Trophoblast cell (in vitro differentiated cells and primary cell): ENCODE results near the gene TMEM242.

ENCODE experiments used
- DNase-seq, 2 donors: peaks; one replicate each; pipeline ENCODE4 v3.0.0-alpha.2; 2016
- H2AFZ ChIP-seq: 2 replicates; pipeline ENCODE4 v1.6.1; 2013; ENCODE audit warnings: low read length, moderate library complexity, mild to moderate bottlenecking; ENCODE audit not compliant: insufficient read depth, poor library complexity
- H2AK5ac ChIP-seq: 2 replicates; pipeline ENCODE4 v1.6.1; 2013; ENCODE audit warnings: mild to moderate bottlenecking, low read length
- H2BK120ac ChIP-seq: 2 replicates; pipeline ENCODE4 v1.6.1; 2013; ENCODE audit warnings: low read length, mild to moderate bottlenecking, moderate library complexity; ENCODE audit not compliant: insufficient read depth, poor library complexity
- H2BK12ac ChIP-seq: 2 replicates; pipeline ENCODE4 v1.6.1; 2013; ENCODE audit warnings: mild to moderate bottlenecking, low read length, moderate library complexity
- H2BK5ac ChIP-seq: 2 replicates; pipeline ENCODE4 v1.6.1; 2013; ENCODE audit warnings: low read length, low read depth, moderate library complexity, mild to moderate bottlenecking; ENCODE audit not compliant: poor library complexity
- H3K14ac ChIP-seq: 2 replicates; pipeline ENCODE4 v1.6.1; 2013; ENCODE audit warnings: mild to moderate bottlenecking, low read length
- H3K18ac ChIP-seq: 2 replicates; pipeline ENCODE4 v1.6.1; 2013; ENCODE audit warnings: mild to moderate bottlenecking, low read length
- H3K23ac ChIP-seq: 2 replicates; pipeline ENCODE4 v1.6.1; 2013; ENCODE audit warnings: low read length
- H3K27ac ChIP-seq: 2 replicates; pipeline ENCODE4 v1.5.1; 2013; ENCODE audit warnings: low read depth, mild to moderate bottlenecking, inconsistent platforms, low read length, moderate library complexity
- H3K27me3 ChIP-seq: 2 replicates; pipeline ENCODE4 v1.6.1; 2013; ENCODE audit warnings: inconsistent platforms, mild to moderate bottlenecking, low read length, moderate library complexity; ENCODE audit not compliant: insufficient read depth
- H3K36me3 ChIP-seq, 2 experiments: 1 replicate in 1 of 2; 2 replicates in 1 of 2; pipeline ENCODE4 v1.6.1; 2013; ENCODE audit warnings: low read length in 2 of 2, mild to moderate bottlenecking in 2 of 2, moderate library complexity in 1 of 2; ENCODE audit not compliant: insufficient read depth in 2 of 2, control insufficient read depth in 1 of 2
- H3K4ac ChIP-seq: 2 replicates; pipeline ENCODE4 v1.6.1; 2013; ENCODE audit warnings: low read depth, mild to moderate bottlenecking, low read length, moderate library complexity
- H3K4me1 ChIP-seq, 2 experiments: 1 replicate in 1 of 2; 2 replicates in 1 of 2; pipeline ENCODE4 v1.6.1; 2013; ENCODE audit warnings: low read length in 2 of 2, mild to moderate bottlenecking in 2 of 2, moderate library complexity in 1 of 2; ENCODE audit not compliant: insufficient read depth in 2 of 2, control insufficient read depth in 1 of 2
- H3K4me2 ChIP-seq: 2 replicates; pipeline ENCODE4 v1.6.1; 2013; ENCODE audit warnings: inconsistent platforms, mild to moderate bottlenecking, low read length, moderate library complexity
- H3K4me3 ChIP-seq: 2 replicates; pipeline ENCODE4 v1.5.1; 2013; ENCODE audit warnings: mild to moderate bottlenecking, low read depth, low read length, inconsistent platforms
- H3K79me1 ChIP-seq: one replicate; pipeline ENCODE4 v1.6.1; 2013; ENCODE audit warnings: low read length
- H3K79me2 ChIP-seq: 2 replicates; pipeline ENCODE4 v1.6.1; 2013; ENCODE audit warnings: low read length, mild to moderate bottlenecking; ENCODE audit not compliant: control insufficient read depth, insufficient read depth, poor library complexity
- H3K9ac ChIP-seq: 2 replicates; pipeline ENCODE4 v1.6.1; 2013; ENCODE audit warnings: mild to moderate bottlenecking, low read length
- H3K9me3 ChIP-seq: 2 replicates; pipeline ENCODE4 v1.6.1; 2013; ENCODE audit warnings: low read depth, mild to moderate bottlenecking, control low read depth, inconsistent platforms, low read length; ENCODE audit not compliant: insufficient read depth
- H4K12ac ChIP-seq: 2 replicates; pipeline ENCODE4 v1.6.1; 2013; ENCODE audit warnings: low read depth, mild to moderate bottlenecking, low read length, moderate library complexity
- H4K8ac ChIP-seq: 2 replicates; pipeline ENCODE4 v1.6.1; 2013; ENCODE audit warnings: low read depth, mild to moderate bottlenecking, low read length, moderate library complexity
- H4K91ac ChIP-seq: one replicate; pipeline ENCODE4 v1.6.1; 2013; ENCODE audit warnings: low read depth, mild to moderate bottlenecking, low read length, moderate library complexity
- WGBS: extraction: QIAGEN DNeasy Blood & Tissue Kit; methylation state at CpG from one replicate; pipeline ENCODE4 v1.1.7; 2013; ENCODE audit warnings: missing lambda C conversion rate; ENCODE audit not compliant: insufficient read length, insufficient coverage; ENCODE audit errors: extremely low coverage; 5-methylcytosine and 5-hydroxymethylcytosine counted together

TMEM242 gene

GRCh38 chr6:157269261-157269794 is 54.0 kb downstream of the TMEM242 start:
- Histone ChIP-seq H3K36me3 (no peaks in the 10 kb centered on the region), H3K4ac (no peak overlapping the region), H3K18ac (no peak overlapping the region), H3K23ac (no peak overlapping the region), H3K4me3 (no peak overlapping the region), H3K4me1 (peaks cover 4 to 13% of the 10 kb centered on the region in 2 experiments), H2AK5ac (no peak overlapping the region), H2BK5ac (no peak overlapping the region), H3K27me3 (no peaks in the 10 kb centered on the region), H2AFZ (peak overlapping the region; percentile 23), H3K9ac (no peak overlapping the region), H4K91ac (no peak overlapping the region), H3K27ac (no peak overlapping the region), H3K9me3 (peaks cover 3% of the 10 kb centered on the region), H3K4me2 (no peak overlapping the region), H3K79me2 (peaks cover under 1% of the 10 kb centered on the region), H2BK120ac (no peak overlapping the region), H4K12ac (no peak overlapping the region), H3K14ac (peak overlapping the region; percentile 49), H3K79me1 (peaks cover 4% of the 10 kb centered on the region), H2BK12ac (no peak overlapping the region), H4K8ac (peak overlapping the region; percentile 34)
- no CpG with 5 or more reads among the region's 16 CpGs for WGBS
- DNase-seq = peak in 1 of 2 donors; percentile 2

GRCh38 chr6:157268835-157269234 is 54.5 kb downstream of the TMEM242 start:
- H3K23ac ChIP-seq = no peak overlapping the region

GRCh38 chr6:157268396-157268795 is 54.9 kb downstream of the TMEM242 start:
- H2BK120ac ChIP-seq = no peak overlapping the region
- H3K27ac ChIP-seq = no peak overlapping the region
- H3K4me2 ChIP-seq = no peak overlapping the region
- H4K8ac ChIP-seq = no peak overlapping the region
- no peak overlapping the region for H2BK5ac ChIP-seq
- no peak overlapping the region for H2AK5ac ChIP-seq
- peaks cover 3% of the 10 kb centered on the region for H3K9me3 ChIP-seq
- no peaks in the 10 kb centered on the region for H3K79me2 ChIP-seq
- H3K4me3 ChIP-seq = no peak overlapping the region
- peaks cover 4 to 9% of the 10 kb centered on the region in 2 experiments for H3K4me1 ChIP-seq
- H3K18ac ChIP-seq = no peak overlapping the region
- H4K12ac ChIP-seq = no peak overlapping the region
- H3K9ac ChIP-seq = no peak overlapping the region
- no peak overlapping the region for H3K14ac ChIP-seq
- no peak overlapping the region for H4K91ac ChIP-seq
- no peak overlapping the region for H2BK12ac ChIP-seq
- peaks cover 2% of the 10 kb centered on the region for H3K79me1 ChIP-seq
- WGBS = no CpG with 5 or more reads among the region's 6 CpGs
- H3K23ac ChIP-seq = no peak overlapping the region
- no peaks in the 10 kb centered on the region for H3K27me3 ChIP-seq
- no peak overlapping the region for H3K4ac ChIP-seq
- DNase-seq = no peak
- H2AFZ ChIP-seq = no peak overlapping the region
- H3K36me3 ChIP-seq = no peaks in the 10 kb centered on the region

More at GRCh38 chr6:157268835-157269234, 54.5 kb downstream of the TMEM242 start:
- WGBS = no CpG with 5 or more reads among the region's 6 CpGs
- Histone ChIP-seq H3K4ac (no peak overlapping the region), H3K14ac (no peak overlapping the region), H2BK120ac (no peak overlapping the region), H3K9ac (peak overlapping the region; percentile 34), H2BK5ac (no peak overlapping the region), H3K27ac (no peak overlapping the region), H3K79me2 (no peaks in the 10 kb centered on the region), H3K27me3 (no peaks in the 10 kb centered on the region), H3K36me3 (no peaks in the 10 kb centered on the region), H3K4me2 (no peak overlapping the region), H3K9me3 (peaks cover 3% of the 10 kb centered on the region), H3K4me3 (no peak overlapping the region), H2AK5ac (no peak overlapping the region), H3K79me1 (peaks cover 2% of the 10 kb centered on the region), H4K8ac (no peak overlapping the region), H4K91ac (no peak overlapping the region), H2AFZ (no peak overlapping the region), H2BK12ac (no peak overlapping the region), H3K4me1 (peaks cover 4 to 11% of the 10 kb centered on the region in 2 experiments), H4K12ac (no peak overlapping the region), H3K18ac (no peak overlapping the region)
- no peak for DNase-seq

GRCh38 chr6:157267654-157268053 is 55.7 kb downstream of the TMEM242 start:
- no CpG with 5 or more reads among the region's 7 CpGs for WGBS
- no peaks in the 10 kb centered on the region for H3K79me2 ChIP-seq
- H3K9me3 ChIP-seq = peaks cover 3% of the 10 kb centered on the region
- H3K27ac ChIP-seq = no peak overlapping the region
- no peak overlapping the region for H4K91ac ChIP-seq
- H2BK12ac ChIP-seq = no peak overlapping the region
- no peak overlapping the region for H3K4me2 ChIP-seq
- no peak overlapping the region for H3K23ac ChIP-seq
- no peak overlapping the region for H4K12ac ChIP-seq
- no peak overlapping the region for H3K18ac ChIP-seq
- H3K4ac ChIP-seq = no peak overlapping the region
- H3K79me1 ChIP-seq = peaks cover 2% of the 10 kb centered on the region
- no peak overlapping the region for H2BK120ac ChIP-seq
- peaks cover 4 to 9% of the 10 kb centered on the region in 2 experiments for H3K4me1 ChIP-seq
- no peak for DNase-seq
- no peak overlapping the region for H4K8ac ChIP-seq
- H3K36me3 ChIP-seq = no peaks in the 10 kb centered on the region
- no peak overlapping the region for H2BK5ac ChIP-seq
- no peak overlapping the region for H2AK5ac ChIP-seq
- H3K4me3 ChIP-seq = no peak overlapping the region
- H3K27me3 ChIP-seq = no peaks in the 10 kb centered on the region
- H2AFZ ChIP-seq = no peak overlapping the region
- no peak overlapping the region for H3K14ac ChIP-seq
- no peak overlapping the region for H3K9ac ChIP-seq
